NCI-H82 (cell line): ENCODE results near the gene OR5D14.

Source experiments
- DNase-seq: peaks from one replicate; lab custom pipeline; 2025; lab: John Stamatoyannopoulos, UW

OR5D14 gene

GRCh38 chr11:55795256-55795655 is at the start of gene OR5D14:
OR5D14 (plus strand) TSS chr11:55795556; CDS start chr11:55795556, 0 bp downstream.
- DNase-seq, result no peak

- DNase-seq, result no peak
These were observed 22.2 kb upstream of the OR5D14 start, which contains the start of gene OR5D13 for GRCh38 chr11:55773138-55773537. OR5D13 (plus strand) TSS chr11:55773438; CDS start chr11:55773438, 0 bp downstream.

GRCh38 chr11:55791606-55792005 is 3.8 kb upstream of the OR5D14 start:
- no peak for DNase-seq

GRCh38 chr11:55793321-55793720 is 2.0 kb upstream of the OR5D14 start:
- DNase-seq, result no peak

GRCh38 chr11:55806248-55806647 is 10.9 kb downstream of the OR5D14 start:
- no peak for DNase-seq

GRCh38 chr11:55811067-55811466 is 15.7 kb downstream of the OR5D14 start, which contains the start of gene OR5L1:
OR5L1 (plus strand) TSS chr11:55811367; CDS start chr11:55811467, 100 bp downstream.
- no peak for DNase-seq

- DNase-seq, result no peak
These were observed 24.0 kb downstream of the OR5D14 start, which contains the start of gene OR5D18 for GRCh38 chr11:55819330-55819729. OR5D18 (plus strand) TSS chr11:55819630; CDS start chr11:55819630, 0 bp downstream.

- DNase-seq, result no peak
These were observed 31.6 kb downstream of the OR5D14 start, which contains the start of gene OR5L2 for GRCh38 chr11:55826919-55827318. OR5L2 (plus strand) TSS chr11:55827219; CDS start chr11:55827219, 0 bp downstream.

- DNase-seq, result no peak
These were observed 43.1 kb downstream of the OR5D14 start, which contains the start of gene OR5D16 for GRCh38 chr11:55838452-55838851. OR5D16 (plus strand) TSS chr11:55838752; CDS start chr11:55838752, 0 bp downstream.
